ENCODE data around the gene MCRIP1.

MCRIP1 gene

GRCh38 chr17:81833160-81833920 lies at the start of gene MCRIP1:
Gene MCRIP1, minus strand, starts transcription at chr17:81833291. Its CDS starts 8,785 bp downstream, at chr17:81824506.
- DNase-seq (ENCODE audit: low read depth in 2 of 3, low spot score in 2 of 3) = peak; percentile 90 to 96 (median 92)

- DNase-seq (ENCODE audit: low read depth in 2 of 3, low spot score in 2 of 3) = no peak
Measured at GRCh38 chr17:81879121-81879520, 46.0 kb upstream of the MCRIP1 start.

GRCh38 chr17:81878294-81878693 lies 45.2 kb upstream of the MCRIP1 start:
- DNase-seq (ENCODE audit: low read depth in 2 of 3, low spot score in 2 of 3) = no peak

- DNase-seq (ENCODE audit: low read depth in 2 of 3, low spot score in 2 of 3) = no peak
Measured at GRCh38 chr17:81877569-81877968, 44.5 kb upstream of the MCRIP1 start.

DNA sequence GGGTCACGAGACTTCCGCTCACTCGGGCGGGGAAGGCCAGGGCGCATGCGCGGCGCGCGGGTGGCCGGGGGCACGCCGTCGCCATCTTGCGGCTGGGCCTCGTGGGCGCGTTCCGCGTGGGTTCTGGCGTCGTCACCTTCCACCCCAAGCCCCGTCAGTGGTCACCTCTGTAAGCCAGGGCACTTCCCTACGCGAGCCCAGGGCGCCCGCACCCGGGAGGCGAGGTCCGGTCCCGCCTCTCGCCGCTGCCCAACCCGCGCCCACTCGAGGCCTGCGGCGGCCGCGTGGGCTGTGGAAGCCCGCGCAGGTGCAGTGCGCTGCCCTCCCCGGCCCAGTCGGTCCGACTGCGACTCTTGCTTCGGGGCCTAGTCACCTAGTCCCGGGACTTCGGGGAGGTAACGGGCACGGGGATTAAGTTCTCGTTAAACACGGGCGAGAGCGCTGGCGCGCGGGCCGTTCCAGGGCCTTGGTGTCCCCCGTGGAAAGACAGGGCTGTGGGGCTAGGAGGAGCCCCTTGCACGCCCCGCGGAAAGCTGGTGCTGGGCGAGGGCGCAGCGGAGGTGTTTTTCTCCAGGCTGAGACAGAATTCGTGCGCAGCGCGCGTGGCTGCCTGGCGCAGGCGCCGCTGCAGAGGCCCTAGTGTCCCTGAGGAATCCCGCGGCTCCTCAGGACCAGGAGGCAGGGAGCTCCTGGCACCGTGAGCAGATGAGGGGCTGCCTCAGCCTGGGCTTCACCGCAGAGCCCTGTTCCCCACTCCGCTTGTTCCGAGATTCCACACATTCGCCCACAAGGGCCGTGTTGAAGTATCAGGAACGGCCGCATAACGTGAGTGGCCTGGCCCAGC lies 38.5 kb upstream of the MCRIP1 start:
- peak; percentile 90 to 95 (median 91) for DNase-seq (ENCODE audit: low read depth in 2 of 3, low spot score in 2 of 3)

- DNase-seq (ENCODE audit: low read depth in 2 of 3, low spot score in 2 of 3) = no peak
Measured at GRCh38 chr17:81870981-81871386, 37.9 kb upstream of the MCRIP1 start, which contains the start of gene ARHGDIA. Gene ARHGDIA, minus strand, starts transcription at chr17:81871337. Its CDS starts 1,407 bp downstream, at chr17:81869930.

GRCh38 chr17:81870131-81870980 lies 37.3 kb upstream of the MCRIP1 start:
- DNase-seq (ENCODE audit: low read depth in 2 of 3, low spot score in 2 of 3) = peak in 1 of 3 experiments; percentile 32

GRCh38 chr17:81869221-81870130 lies 36.4 kb upstream of the MCRIP1 start:
- DNase-seq (ENCODE audit: low read depth in 2 of 3, low spot score in 2 of 3) = peak in 1 of 3 experiments; percentile 58

GRCh38 chr17:81868674-81869220 lies 35.7 kb upstream of the MCRIP1 start:
- DNase-seq (ENCODE audit: low read depth in 2 of 3, low spot score in 2 of 3) = no peak

- no peak for DNase-seq (ENCODE audit: low read depth in 2 of 3, low spot score in 2 of 3)
Measured at GRCh38 chr17:81867991-81868673, 35.0 kb upstream of the MCRIP1 start.

DNA sequence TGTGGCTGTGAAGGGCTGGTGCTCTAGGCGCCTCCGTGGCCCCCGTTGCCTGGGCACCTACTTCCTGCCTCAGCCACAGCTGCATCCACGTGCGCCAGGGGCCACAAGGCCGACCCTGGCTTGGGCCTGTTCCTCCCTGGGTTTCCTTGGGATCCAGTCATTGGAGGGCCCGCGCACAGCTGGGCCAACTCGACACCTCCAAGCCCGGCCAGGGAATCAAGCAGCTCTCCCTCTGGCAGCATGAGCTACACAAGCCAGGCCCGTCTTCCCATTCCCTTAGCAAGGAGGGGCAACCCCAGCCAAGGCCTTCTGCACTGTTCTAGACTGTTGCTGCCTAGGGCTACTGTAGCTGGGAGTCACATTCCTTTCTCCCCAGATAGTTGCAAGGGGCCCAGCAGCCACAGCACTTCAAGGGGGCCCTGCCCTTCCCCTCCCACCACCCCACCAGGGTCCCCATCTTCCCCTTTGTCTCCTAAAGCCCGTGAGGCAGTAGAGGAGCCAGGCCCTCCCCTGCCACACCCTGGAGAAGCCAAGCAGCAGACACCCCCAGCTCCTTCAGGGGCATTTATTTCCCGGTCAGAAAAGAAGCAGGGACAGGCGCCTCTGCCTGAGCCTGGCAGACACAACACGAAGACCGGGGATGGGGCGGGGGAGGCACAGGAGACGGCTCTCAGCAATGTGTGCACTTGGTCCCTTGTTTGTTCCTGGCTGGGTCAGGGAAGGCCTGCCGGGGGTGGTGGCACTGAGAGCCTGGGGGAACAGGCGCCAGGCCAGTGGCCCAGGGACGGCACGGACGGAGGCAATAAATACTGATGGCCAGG lies 34.3 kb upstream of the MCRIP1 start:
- no peak for DNase-seq (ENCODE audit: low read depth in 2 of 3, low spot score in 2 of 3)

DNA sequence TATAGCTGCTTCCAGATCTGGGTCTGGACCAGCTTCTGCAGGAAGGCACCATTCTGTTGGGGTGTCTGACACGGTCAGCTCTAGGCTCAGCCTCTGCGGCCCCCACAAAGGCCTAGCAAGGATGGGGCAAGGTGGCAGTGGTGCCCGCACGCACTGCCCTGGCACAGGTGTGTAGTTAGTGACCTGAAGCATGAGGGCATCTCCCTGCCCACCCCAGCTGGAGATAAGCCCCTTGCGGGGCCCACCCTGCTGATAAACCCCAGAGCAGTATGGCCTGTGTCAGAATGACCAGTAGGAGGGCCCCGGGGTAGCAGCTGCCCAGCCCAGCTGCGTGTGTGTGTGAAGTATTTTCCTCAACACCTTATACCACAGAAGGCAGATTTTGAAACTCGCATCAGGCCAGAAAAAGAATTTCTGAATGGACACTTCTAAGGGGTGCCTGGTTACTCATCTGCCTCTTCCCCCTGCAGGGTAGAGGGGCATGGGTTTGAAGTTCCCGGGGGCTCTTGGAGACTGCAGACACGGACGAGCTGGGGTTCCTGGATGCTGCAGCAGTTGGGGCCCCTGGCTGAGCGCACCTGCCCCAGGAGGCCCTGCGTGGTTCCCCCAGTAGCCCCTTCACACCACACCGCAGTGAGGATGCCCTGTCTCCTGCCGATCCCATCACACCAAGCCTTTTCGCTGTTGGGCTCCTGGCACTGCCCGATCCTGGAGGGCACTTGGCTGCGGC lies 33.5 kb upstream of the MCRIP1 start:
- no peak for DNase-seq (ENCODE audit: low read depth in 2 of 3, low spot score in 2 of 3)

GRCh38 chr17:81865733-81866439 lies 32.8 kb upstream of the MCRIP1 start:
- DNase-seq (ENCODE audit: low read depth in 2 of 3, low spot score in 2 of 3) = no peak

DNA sequence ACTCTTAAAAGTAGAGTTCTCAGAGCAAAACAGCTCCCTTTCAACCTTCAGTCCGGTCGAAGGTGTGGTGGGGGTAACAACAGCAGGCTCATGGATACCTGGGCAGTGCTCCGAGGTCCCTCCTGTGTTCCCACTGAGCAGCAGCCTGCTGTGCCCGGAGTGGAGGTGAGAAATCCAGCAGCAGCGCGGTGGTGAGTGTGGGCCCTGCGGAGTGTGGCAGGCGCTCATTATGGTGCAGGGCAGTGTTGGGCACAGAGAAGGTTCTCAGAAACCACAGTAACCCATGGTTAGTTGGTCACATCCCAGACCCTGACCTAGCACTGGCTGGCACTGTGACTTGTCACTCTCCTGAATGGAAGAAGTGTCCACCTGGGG lies 32.3 kb upstream of the MCRIP1 start:
- no peak for DNase-seq (ENCODE audit: low read depth in 2 of 3, low spot score in 2 of 3)

DNA sequence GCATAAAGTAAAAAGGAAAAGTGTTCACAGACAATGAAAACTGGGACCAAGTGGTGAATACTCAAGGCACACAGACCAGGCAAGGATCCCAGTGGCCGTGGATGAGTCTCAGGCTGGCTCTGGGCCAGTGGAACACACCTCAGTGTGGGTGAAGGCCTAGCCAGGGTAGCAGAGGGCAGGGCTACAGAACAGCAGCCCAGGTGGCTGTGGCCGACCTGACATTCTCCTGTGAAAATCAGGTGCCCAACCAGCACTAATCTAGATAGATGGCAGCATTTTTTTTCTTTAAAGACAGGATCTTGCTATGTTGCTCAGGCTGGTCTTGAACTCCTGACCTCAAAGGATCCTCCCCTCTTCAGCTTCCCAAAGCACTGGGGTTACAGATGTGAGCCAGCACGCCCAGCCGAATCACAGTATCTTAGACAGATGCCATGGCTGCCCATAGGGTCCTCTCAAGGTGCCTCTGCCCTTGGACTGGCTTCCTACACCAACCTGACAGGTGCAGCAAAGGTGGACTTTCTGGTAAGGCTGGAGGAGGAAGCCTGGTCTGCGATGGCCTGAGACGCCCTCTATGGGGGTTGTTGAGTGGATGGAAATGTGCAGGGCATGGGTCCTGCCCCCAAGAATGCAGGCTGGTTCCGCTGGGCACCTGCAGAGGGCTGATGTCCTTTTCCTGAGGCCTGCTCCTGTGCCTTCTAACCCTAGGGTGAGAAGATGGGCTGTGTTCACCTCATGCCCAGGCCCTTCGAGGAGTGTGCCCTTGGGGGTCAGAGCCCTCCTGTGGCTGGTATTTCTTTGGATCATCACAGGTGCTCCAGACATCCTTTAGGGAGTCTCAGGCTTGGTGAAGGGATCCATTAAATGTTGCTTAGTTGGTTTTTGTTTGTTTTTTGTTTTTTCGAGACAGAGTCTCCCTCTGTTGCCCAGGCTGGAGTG lies 31.0 kb upstream of the MCRIP1 start:
- DNase-seq (ENCODE audit: low read depth in 2 of 3, low spot score in 2 of 3) = no peak

DNA sequence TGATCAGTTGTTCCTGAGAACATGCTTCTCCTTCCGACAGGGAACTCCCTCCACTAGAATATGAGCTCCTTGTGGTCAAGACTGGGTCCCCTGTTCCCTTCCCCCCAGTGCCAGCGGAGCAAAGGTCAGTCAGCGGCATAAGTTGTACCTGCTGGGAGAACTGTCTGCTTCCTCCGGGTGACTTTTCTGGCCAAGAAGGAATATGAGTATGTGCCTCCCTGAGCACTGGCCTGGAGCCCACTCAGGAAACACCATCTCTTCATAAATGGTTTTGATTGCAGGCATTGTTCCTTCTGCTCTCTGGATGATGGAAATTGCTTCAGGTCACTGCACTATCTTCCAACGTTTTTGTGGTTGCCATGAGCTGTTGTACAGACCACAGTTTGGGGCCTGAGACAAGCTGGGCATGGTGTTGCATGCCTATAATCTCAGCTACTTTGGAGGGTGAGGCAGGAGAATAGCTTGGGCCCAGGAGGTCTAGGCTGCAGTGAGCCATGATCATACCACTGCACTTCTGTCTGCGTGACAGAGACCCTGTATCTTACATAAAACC lies 30.1 kb upstream of the MCRIP1 start:
- DNase-seq (ENCODE audit: low read depth in 2 of 3, low spot score in 2 of 3) = no peak
